CD4-positive, alpha-beta T cell treated with Interleukin-1 beta for 1 hour (primary cell): ENCODE results near the gene MGAT5B.

Source experiments
- DNase-seq, 2 donors: peaks; one replicate each; pipeline ENCODE4 v3.0.0-alpha.2; 2020 to 2022

MGAT5B gene

GRCh38 chr17:76986365-76986764 is 118.2 kb downstream of the MGAT5B start:
- DNase-seq, result no peak

- peak in 1 of 2 donors; percentile 17 for DNase-seq
Observed at GRCh38 chr17:76987486-76988093, 119.4 kb downstream of the MGAT5B start.

GRCh38 chr17:76988796-76989195 is 120.6 kb downstream of the MGAT5B start:
- DNase-seq, result no peak

- DNase-seq, result no peak
Observed at GRCh38 chr17:76989519-76989918, 121.3 kb downstream of the MGAT5B start.

- DNase-seq, result no peak
Observed at GRCh38 chr17:76992891-76993290, 124.7 kb downstream of the MGAT5B start.

- no peak for DNase-seq
Observed at GRCh38 chr17:76993651-76994050, 125.4 kb downstream of the MGAT5B start.

GRCh38 chr17:76994237-76994637 is 126.0 kb downstream of the MGAT5B start:
- no peak for DNase-seq

GRCh38 chr17:76995387-76996105 is 127.3 kb downstream of the MGAT5B start:
- DNase-seq, result peak in 1 of 2 donors; percentile 12

- DNase-seq, result peak in 1 of 2 donors; percentile 24
Observed at GRCh38 chr17:76996741-76997694, 128.8 kb downstream of the MGAT5B start.

- DNase-seq, result peak; percentile 74 to 78
Observed at GRCh38 chr17:76997981-76998531, 129.9 kb downstream of the MGAT5B start.

GRCh38 chr17:76998839-76999238 is 130.6 kb downstream of the MGAT5B start:
- no peak for DNase-seq
